Tibial nerve (tissue), 4 donors: ENCODE measurements around the gene CYP4F11. TPM values are rescaled to one million over a fixed set of nuclear protein-coding genes. Genes with fewer than 3 reads are reported as not detected.

Experiments used
- DNase-seq, 2 donors: peaks; one replicate each; pipeline ENCODE4 v3.0.0-alpha.2; 2019; ENCODE audit warnings: low spot score in 2 of 2
- H3K27ac ChIP-seq, 4 donors: fragments of 200-600 bp; sonication (generic) in 3 of 4; one replicate each; pipeline ENCODE4 v1.5.1; 2017 to 2019; ENCODE audit warnings: mild to moderate bottlenecking in 1 of 4
- H3K27me3 ChIP-seq, 2 donors: fragments of 200-600 bp; sonication (generic) in 1 of 2; one replicate each; pipeline versions ENCODE4 v1.5.1 to v1.6.0; 2017 to 2019
- H3K36me3 ChIP-seq, 3 donors: fragments of 200-600 bp; sonication (generic); one replicate each; pipeline ENCODE4 v1.5.1; 2018 to 2019
- H3K4me1 ChIP-seq, 4 donors: fragments of 200-600 bp; sonication (generic) in 3 of 4; one replicate each; pipeline ENCODE4 v1.5.1; 2017 to 2019
- H3K4me3 ChIP-seq, 4 donors: fragments of 200-600 bp; sonication (generic) in 3 of 4; one replicate each; pipeline ENCODE4 v1.5.1; 2017 to 2019; ENCODE audit warnings: mild to moderate bottlenecking in 1 of 4, moderate library complexity in 1 of 4
- H3K9me3 ChIP-seq, 4 donors: fragments of 200-600 bp; sonication (generic) in 3 of 4; one replicate each; pipeline ENCODE4 v1.5.1; 2017 to 2019
- EP300 ChIP-seq, 2 donors: sonication (generic); formaldehyde crosslinking; IDR thresholded peaks; one replicate each; pipeline ENCODE4 v1.6.1; 2017; ENCODE audit warnings: antibody characterized with exemption in 2 of 2, mild to moderate bottlenecking in 1 of 2
- POLR2A ChIP-seq, 2 donors: fragments of 450-650 bp; IDR thresholded peaks; one replicate each; pipeline ENCODE4 v1.6.1; 2017; ENCODE audit warnings: antibody characterized with exemption in 2 of 2, mild to moderate bottlenecking in 2 of 2, moderate library complexity in 2 of 2
- whole genome bisulfite sequencing, 2 donors: methylation state at CpG; one replicate each; pipeline ENCODE4 v1.1.5; 2018; 5-methylcytosine and 5-hydroxymethylcytosine counted together
- total RNA-seq, 4 donors: library from RNA; depleted of rRNA; stranded (reverse); fragments of >200 nt; gene quantifications; one replicate each; pipeline ENCODE4 v1.1.0, GENCODE V29; 2016
- TF ChIP-seq, protein P1 (sequence below), 5 experiments: fragments of 200-600 bp in 3 of 5; fragments of 450-650 bp in 2 of 5; sonication (generic) in 3 of 5; IDR thresholded peaks; one replicate each; pipeline ENCODE4 v1.5.1; 2016 to 2019; ENCODE audit warnings: antibody characterized with exemption in 5 of 5, mild to moderate bottlenecking in 3 of 5, moderate library complexity in 2 of 5

Gene CYP4F11
- total RNA-seq, 4 donors from 2014 or later: 2.5 to 3.3 (median 3.1) TPM; not detected in 1

DNA sequence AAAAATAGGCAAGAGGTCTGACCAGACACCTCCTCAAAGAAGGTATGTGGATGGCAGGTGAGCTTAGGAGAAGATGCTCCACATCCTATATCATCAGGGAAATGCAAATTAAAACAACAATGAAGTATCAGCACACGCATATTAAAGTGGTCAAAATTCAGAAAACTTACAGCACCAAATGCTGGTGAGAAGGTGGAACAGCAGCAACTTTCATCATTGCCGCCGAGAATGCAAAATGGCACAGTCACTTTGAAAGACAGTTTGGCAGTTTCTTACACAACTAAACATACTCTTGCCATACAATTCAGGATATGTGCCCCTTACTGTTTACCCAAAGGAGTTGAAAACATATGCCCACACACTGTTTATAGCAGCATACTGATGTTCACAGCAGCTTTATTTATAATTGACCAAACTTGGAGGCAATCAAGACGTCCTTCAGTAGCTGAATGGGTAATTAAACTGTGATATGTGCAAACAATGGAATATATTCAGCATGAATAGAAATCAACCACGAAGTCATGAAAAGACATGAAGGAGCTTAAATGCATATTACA, 37.0 kb upstream of the CYP4F11 start:
- peaks cover 0 to 6% (median 0%) of the 10 kb centered on the region in 4 donors for H3K9me3 ChIP-seq
- 43 to 54% methylated on average over 5 of the region's 5 CpGs for WGBS, 2 donors
- no peak overlapping the region for H3K4me3 ChIP-seq
- TF ChIP-seq POLR2A (IDR thresholded peaks at IDR 0.05): no peak
- no peak for TF ChIP-seq EP300 (IDR thresholded peaks at IDR 0.05)
- TF ChIP-seq, protein P1, sequence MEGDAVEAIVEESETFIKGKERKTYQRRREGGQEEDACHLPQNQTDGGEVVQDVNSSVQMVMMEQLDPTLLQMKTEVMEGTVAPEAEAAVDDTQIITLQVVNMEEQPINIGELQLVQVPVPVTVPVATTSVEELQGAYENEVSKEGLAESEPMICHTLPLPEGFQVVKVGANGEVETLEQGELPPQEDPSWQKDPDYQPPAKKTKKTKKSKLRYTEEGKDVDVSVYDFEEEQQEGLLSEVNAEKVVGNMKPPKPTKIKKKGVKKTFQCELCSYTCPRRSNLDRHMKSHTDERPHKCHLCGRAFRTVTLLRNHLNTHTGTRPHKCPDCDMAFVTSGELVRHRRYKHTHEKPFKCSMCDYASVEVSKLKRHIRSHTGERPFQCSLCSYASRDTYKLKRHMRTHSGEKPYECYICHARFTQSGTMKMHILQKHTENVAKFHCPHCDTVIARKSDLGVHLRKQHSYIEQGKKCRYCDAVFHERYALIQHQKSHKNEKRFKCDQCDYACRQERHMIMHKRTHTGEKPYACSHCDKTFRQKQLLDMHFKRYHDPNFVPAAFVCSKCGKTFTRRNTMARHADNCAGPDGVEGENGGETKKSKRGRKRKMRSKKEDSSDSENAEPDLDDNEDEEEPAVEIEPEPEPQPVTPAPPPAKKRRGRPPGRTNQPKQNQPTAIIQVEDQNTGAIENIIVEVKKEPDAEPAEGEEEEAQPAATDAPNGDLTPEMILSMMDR (IDR thresholded peaks at IDR 0.05): no peak
- no peak overlapping the region for H3K27ac ChIP-seq
- DNase-seq: no peak
- no peaks in the 10 kb centered on the region for H3K36me3 ChIP-seq
- H3K27me3 ChIP-seq: no peaks in the 10 kb centered on the region
- H3K4me1 ChIP-seq: no peaks in the 10 kb centered on the region

DNA sequence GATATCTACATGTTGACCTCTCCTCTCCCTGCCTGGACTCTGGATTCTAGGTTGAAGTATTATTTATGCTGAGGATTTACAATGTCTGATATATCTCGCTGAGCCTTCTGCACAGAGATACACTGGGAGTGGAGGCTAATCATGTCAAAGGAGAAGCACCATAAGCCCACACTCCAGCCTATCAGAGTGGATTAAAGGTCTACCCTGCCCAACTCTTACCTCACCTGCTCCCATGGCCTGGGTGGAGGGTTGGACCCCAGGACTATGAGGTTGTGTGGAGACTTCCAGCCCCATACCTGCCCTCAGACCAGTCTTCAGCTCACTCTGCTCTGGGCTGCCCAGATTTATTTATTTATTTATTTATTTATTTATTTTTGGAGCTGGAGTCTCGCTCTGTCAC, 29.9 kb upstream of the CYP4F11 start:
- TF ChIP-seq EP300 (IDR thresholded peaks at IDR 0.05): no peak
- H3K4me1 ChIP-seq: no peaks in the 10 kb centered on the region
- DNase-seq: no peak
- H3K36me3 ChIP-seq: no peaks in the 10 kb centered on the region
- 73 to 74% methylated on average over 2 of the region's 2 CpGs for WGBS, 2 donors
- no peak overlapping the region for H3K4me3 ChIP-seq
- H3K27ac ChIP-seq: no peak overlapping the region
- peaks cover 0 to 21% (median 0%) of the 10 kb centered on the region in 4 donors for H3K9me3 ChIP-seq
- H3K27me3 ChIP-seq: no peaks in the 10 kb centered on the region

DNA sequence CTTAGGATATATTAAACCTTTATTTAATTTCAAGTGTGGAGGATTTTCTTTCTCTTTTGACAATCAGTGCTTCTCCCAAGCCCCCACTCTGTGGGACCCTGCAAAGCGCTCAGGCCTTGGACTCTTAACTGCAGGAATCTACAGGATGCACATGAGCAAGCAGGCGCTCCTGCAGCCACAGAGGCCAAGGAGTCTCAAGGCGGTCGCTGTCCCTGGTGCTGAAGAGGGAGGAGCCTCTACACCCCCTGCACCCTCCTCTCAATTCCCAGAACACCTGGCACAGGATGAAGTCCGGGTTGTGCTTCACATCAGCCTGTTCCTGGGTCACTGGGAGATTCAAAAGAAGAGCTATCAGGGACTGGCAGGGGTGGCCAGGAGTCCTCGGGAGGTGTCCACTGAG, 28.0 kb upstream of the CYP4F11 start:
- Histone ChIP-seq H3K36me3 (no peaks in the 10 kb centered on the region), H3K4me1 (no peaks in the 10 kb centered on the region), H3K9me3 (peaks cover 0 to 21% (median 0%) of the 10 kb centered on the region in 4 donors), H3K27ac (no peak overlapping the region), H3K4me3 (no peak overlapping the region), H3K27me3 (no peaks in the 10 kb centered on the region)
- 70 to 78% methylated on average over 5 to 6 of the region's 6 CpGs for WGBS, 2 donors
- no peak for TF ChIP-seq EP300 (IDR thresholded peaks at IDR 0.05)
- TF ChIP-seq, protein P1 (IDR thresholded peaks at IDR 0.05): no peak
- no peak for TF ChIP-seq POLR2A (IDR thresholded peaks at IDR 0.05)
- DNase-seq: no peak

DNA sequence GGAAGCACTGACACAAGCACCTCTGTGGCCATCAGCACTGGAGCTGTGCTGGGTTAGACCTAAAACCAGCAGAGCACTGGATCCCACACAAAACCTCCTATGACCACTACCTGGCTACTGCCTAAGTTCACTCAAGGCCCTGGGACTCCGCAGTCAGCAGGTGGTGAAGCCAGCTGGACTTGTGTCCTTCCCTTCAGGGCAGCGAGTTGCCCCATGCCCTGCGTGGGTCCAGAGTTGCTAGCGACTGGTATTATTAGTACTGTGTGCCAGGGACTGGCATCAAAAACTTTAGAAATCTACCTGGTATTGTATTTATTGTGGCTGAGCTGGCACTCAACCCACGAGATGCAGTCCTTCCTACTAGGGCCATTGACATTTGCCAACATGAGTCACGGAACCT, 20.5 kb upstream of the CYP4F11 start:
- 78 to 86% methylated on average over 6 of the region's 6 CpGs for WGBS, 2 donors
- TF ChIP-seq EP300 (IDR thresholded peaks at IDR 0.05): no peak
- no peak for TF ChIP-seq POLR2A (IDR thresholded peaks at IDR 0.05)
- TF ChIP-seq, protein P1 (IDR thresholded peaks at IDR 0.05): no peak
- Histone ChIP-seq H3K27me3 (no peaks in the 10 kb centered on the region), H3K4me1 (no peaks in the 10 kb centered on the region), H3K27ac (no peak overlapping the region), H3K4me3 (no peak overlapping the region), H3K9me3 (no peaks in the 10 kb centered on the region), H3K36me3 (no peaks in the 10 kb centered on the region)
- no peak for DNase-seq

DNA sequence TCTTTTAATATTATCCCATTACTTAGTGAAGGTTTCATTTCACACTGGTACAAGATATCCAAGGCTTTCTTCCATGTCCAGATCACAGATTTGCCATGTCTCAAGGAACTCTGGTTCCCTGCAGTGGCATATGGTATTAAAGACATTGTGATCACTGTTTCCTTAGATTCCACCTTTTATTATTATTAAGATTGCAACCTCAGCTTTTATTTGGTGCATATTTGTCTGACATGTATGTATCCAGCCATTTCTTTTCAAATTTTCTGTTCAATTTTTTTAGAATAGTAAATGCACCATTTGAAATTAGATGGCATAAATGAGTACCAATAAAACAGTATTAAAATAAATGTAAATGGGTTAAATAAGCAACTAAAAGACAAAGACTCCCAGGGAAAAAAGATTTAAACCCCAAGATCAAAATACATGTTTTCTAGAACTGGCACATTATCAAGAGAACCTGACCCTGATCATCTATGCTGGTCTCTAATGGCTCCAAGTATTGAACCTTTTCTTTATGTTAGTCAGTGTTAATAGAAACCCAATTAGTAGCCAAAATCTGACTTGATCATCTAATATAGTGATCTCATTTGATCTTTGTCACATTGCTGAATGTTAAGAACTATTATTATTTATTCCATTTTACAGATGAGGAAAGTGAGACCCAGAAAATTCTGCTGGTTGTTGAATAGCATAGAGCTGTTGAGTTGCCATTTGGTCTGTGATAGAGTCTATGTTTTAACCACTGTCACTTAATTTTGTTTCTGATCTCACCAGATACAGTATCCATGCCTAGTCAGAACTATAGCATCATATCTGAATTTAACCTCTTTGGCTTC, 14.1 kb upstream of the CYP4F11 start, which contains the start of gene OR10H4:
TSS of gene OR10H4 (plus strand) at position 786 of the 836 bp plus-strand sequence. CDS start at position 786, 0 bp downstream.
- DNase-seq: no peak
- Histone ChIP-seq H3K4me3 (no peak within 1 kb of the TSS), H3K27ac (no peak within 1 kb of the TSS), H3K27me3 (no peaks in the 10 kb centered on the region), H3K36me3 (no peaks in the 10 kb centered on the region), H3K4me1 (no peaks in the 10 kb centered on the region), H3K9me3 (peaks cover 0 to 40% (median 0%) of the 10 kb centered on the region in 4 donors)
- TF ChIP-seq, protein P1 (IDR thresholded peaks at IDR 0.05): no peak
- TF ChIP-seq POLR2A (IDR thresholded peaks at IDR 0.05) (no peak), EP300 (IDR thresholded peaks at IDR 0.05) (no peak)
